Measurements from ENCODE around the gene ACVR1. TPM values are rescaled to one million over a fixed set of nuclear protein-coding genes. Genes with fewer than 3 reads are reported as not detected.

Gene ACVR1
- total RNA-seq, 1 experiment from 2014 or later: 7.2 TPM

- in situ Hi-C loops (cut with HindIII; ENCODE audit: low pct_unique_long_range_greater_than_20kb, low sequenced_read_pairs): no loop called here
- DNase-seq (ENCODE audit: low read depth, low spot score): no peak
These were observed 8.4 kb downstream of the ACVR1 start for GRCh38 chr2:157867703-157868102.

- DNase-seq (ENCODE audit: low read depth, low spot score): no peak
- in situ Hi-C loops (cut with HindIII; ENCODE audit: low pct_unique_long_range_greater_than_20kb, low sequenced_read_pairs): no loop called here
These were observed 9.2 kb downstream of the ACVR1 start for GRCh38 chr2:157866666-157867642.

- in situ Hi-C loops (cut with HindIII; ENCODE audit: low pct_unique_long_range_greater_than_20kb, low sequenced_read_pairs): no loop called here
- no peak for DNase-seq (ENCODE audit: low read depth, low spot score)
These were observed 9.9 kb downstream of the ACVR1 start for GRCh38 chr2:157866202-157866601.

GRCh38 chr2:157864857-157865430 lies 11.2 kb downstream of the ACVR1 start:
- DNase-seq (ENCODE audit: low read depth, low spot score): no peak

GRCh38 chr2:157858846-157859245 lies 17.3 kb downstream of the ACVR1 start:
- no peak for DNase-seq (ENCODE audit: low read depth, low spot score)
- in situ Hi-C loops (cut with HindIII; ENCODE audit: low pct_unique_long_range_greater_than_20kb, low sequenced_read_pairs): no loop called here

More at GRCh38 chr2:157864857-157865430, 11.2 kb downstream of the ACVR1 start:
- in situ Hi-C loops (cut with HindIII; ENCODE audit: low pct_unique_long_range_greater_than_20kb, low sequenced_read_pairs): no loop called here

- in situ Hi-C loops (cut with HindIII; ENCODE audit: low pct_unique_long_range_greater_than_20kb, low sequenced_read_pairs): no loop called here
- no peak for DNase-seq (ENCODE audit: low read depth, low spot score)
These were observed 18.2 kb downstream of the ACVR1 start for GRCh38 chr2:157857881-157858280.

- in situ Hi-C loops (cut with HindIII; ENCODE audit: low pct_unique_long_range_greater_than_20kb, low sequenced_read_pairs): no loop called here
- DNase-seq (ENCODE audit: low read depth, low spot score): no peak
These were observed 20.0 kb downstream of the ACVR1 start for GRCh38 chr2:157856187-157856515.

GRCh38 chr2:157853820-157854219 lies 22.3 kb downstream of the ACVR1 start:
- in situ Hi-C loops (cut with HindIII; ENCODE audit: low pct_unique_long_range_greater_than_20kb, low sequenced_read_pairs): no loop called here
- DNase-seq (ENCODE audit: low read depth, low spot score): no peak

GRCh38 chr2:157853211-157853610 lies 22.9 kb downstream of the ACVR1 start:
- no peak for DNase-seq (ENCODE audit: low read depth, low spot score)
- in situ Hi-C loops (cut with HindIII; ENCODE audit: low pct_unique_long_range_greater_than_20kb, low sequenced_read_pairs): no loop called here

GRCh38 chr2:157849591-157849990 lies 26.5 kb downstream of the ACVR1 start:
- no peak for DNase-seq (ENCODE audit: low read depth, low spot score)
- in situ Hi-C loops (cut with HindIII; ENCODE audit: low pct_unique_long_range_greater_than_20kb, low sequenced_read_pairs): no loop called here

- DNase-seq (ENCODE audit: low read depth, low spot score): no peak
- in situ Hi-C loops (cut with HindIII; ENCODE audit: low pct_unique_long_range_greater_than_20kb, low sequenced_read_pairs): no loop called here
These were observed 27.9 kb downstream of the ACVR1 start for GRCh38 chr2:157848213-157848612.

GRCh38 chr2:157845081-157845480 lies 31.0 kb downstream of the ACVR1 start:
- no peak for DNase-seq (ENCODE audit: low read depth, low spot score)
- in situ Hi-C loops (cut with HindIII; ENCODE audit: low pct_unique_long_range_greater_than_20kb, low sequenced_read_pairs): no loop called here

GRCh38 chr2:157843935-157844334 lies 32.2 kb downstream of the ACVR1 start:
- no peak for DNase-seq (ENCODE audit: low read depth, low spot score)
- in situ Hi-C loops (cut with HindIII; ENCODE audit: low pct_unique_long_range_greater_than_20kb, low sequenced_read_pairs): no loop called here

GRCh38 chr2:157843081-157843480 lies 33.0 kb downstream of the ACVR1 start:
- DNase-seq (ENCODE audit: low read depth, low spot score): no peak
- in situ Hi-C loops (cut with HindIII; ENCODE audit: low pct_unique_long_range_greater_than_20kb, low sequenced_read_pairs): no loop called here

GRCh38 chr2:157842106-157842879 lies 33.8 kb downstream of the ACVR1 start:
- DNase-seq (ENCODE audit: low read depth, low spot score): no peak
- in situ Hi-C loops (cut with HindIII; ENCODE audit: low pct_unique_long_range_greater_than_20kb, low sequenced_read_pairs): no loop called here

- in situ Hi-C loops (cut with HindIII; ENCODE audit: low pct_unique_long_range_greater_than_20kb, low sequenced_read_pairs): no loop called here
- DNase-seq (ENCODE audit: low read depth, low spot score): no peak
These were observed 34.6 kb downstream of the ACVR1 start for GRCh38 chr2:157841485-157841884.

GRCh38 chr2:157840568-157841156 lies 35.5 kb downstream of the ACVR1 start:
- in situ Hi-C loops (cut with HindIII; ENCODE audit: low pct_unique_long_range_greater_than_20kb, low sequenced_read_pairs): no loop called here
- DNase-seq (ENCODE audit: low read depth, low spot score): no peak

GRCh38 chr2:157839822-157840221 lies 36.3 kb downstream of the ACVR1 start:
- no peak for DNase-seq (ENCODE audit: low read depth, low spot score)
- in situ Hi-C loops (cut with HindIII; ENCODE audit: low pct_unique_long_range_greater_than_20kb, low sequenced_read_pairs): no loop called here
